ENCODE results near the gene TBL3. TPM values are rescaled to one million over a fixed set of nuclear protein-coding genes. Genes with fewer than 3 reads are reported as not detected.

The TBL3 gene
- total RNA-seq, 1 experiment from 2014 or later = 73.4 TPM

DNA sequence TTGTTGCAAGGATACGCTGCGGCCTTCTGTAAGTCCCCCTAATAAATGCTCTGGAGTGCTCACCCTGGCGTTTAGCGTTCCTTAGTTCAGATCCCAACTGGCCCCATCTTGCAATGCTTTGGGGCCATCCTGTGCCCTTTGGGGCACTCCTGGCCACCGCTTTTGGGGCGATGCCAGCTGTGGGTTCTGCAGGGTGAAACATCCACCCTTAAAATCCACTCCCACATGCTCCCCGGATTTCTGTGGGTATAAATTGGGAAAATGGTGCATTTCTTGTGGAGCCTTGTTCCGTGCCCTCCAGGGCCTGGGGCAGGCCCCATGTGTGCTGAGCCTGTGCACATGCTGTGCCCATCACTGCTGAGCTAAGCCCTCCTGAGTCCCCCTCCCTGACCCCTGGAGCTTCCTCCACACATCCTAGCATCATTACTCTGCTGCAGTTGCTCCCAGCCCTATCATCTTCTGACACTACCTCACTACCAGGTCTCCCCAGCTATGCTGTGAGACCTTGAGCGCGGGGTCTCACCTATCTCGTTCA is 34.8 kb upstream of the TBL3 start:
- no peaks in the 10 kb centered on the region for H3K9me3 Mint-ChIP-seq
- POLR2A ChIA-PET = no interaction called here
- peaks cover 12% of the 10 kb centered on the region for H3K36me3 Mint-ChIP-seq
- H3K27me3 Mint-ChIP-seq (ENCODE audit: low read depth) = peaks cover under 1% of the 10 kb centered on the region; the same call in 1 of the 2 replicates
- no peak for ATAC-seq
- CTCF ChIA-PET = no interaction called here
- H3K4me3 Mint-ChIP-seq = no peak overlapping the region
- H3K27ac Mint-ChIP-seq = no peak overlapping the region
- no peak for DNase-seq (ENCODE audit: low spot score)
- peaks cover 9% of the 10 kb centered on the region for H3K4me1 Mint-ChIP-seq
- TF ChIP-seq TCF7 (CRISPR knock-in tag; IDR thresholded peaks at IDR 0.05; ENCODE audit: low read depth) = no peak
- TF ChIP-seq, protein P1, sequence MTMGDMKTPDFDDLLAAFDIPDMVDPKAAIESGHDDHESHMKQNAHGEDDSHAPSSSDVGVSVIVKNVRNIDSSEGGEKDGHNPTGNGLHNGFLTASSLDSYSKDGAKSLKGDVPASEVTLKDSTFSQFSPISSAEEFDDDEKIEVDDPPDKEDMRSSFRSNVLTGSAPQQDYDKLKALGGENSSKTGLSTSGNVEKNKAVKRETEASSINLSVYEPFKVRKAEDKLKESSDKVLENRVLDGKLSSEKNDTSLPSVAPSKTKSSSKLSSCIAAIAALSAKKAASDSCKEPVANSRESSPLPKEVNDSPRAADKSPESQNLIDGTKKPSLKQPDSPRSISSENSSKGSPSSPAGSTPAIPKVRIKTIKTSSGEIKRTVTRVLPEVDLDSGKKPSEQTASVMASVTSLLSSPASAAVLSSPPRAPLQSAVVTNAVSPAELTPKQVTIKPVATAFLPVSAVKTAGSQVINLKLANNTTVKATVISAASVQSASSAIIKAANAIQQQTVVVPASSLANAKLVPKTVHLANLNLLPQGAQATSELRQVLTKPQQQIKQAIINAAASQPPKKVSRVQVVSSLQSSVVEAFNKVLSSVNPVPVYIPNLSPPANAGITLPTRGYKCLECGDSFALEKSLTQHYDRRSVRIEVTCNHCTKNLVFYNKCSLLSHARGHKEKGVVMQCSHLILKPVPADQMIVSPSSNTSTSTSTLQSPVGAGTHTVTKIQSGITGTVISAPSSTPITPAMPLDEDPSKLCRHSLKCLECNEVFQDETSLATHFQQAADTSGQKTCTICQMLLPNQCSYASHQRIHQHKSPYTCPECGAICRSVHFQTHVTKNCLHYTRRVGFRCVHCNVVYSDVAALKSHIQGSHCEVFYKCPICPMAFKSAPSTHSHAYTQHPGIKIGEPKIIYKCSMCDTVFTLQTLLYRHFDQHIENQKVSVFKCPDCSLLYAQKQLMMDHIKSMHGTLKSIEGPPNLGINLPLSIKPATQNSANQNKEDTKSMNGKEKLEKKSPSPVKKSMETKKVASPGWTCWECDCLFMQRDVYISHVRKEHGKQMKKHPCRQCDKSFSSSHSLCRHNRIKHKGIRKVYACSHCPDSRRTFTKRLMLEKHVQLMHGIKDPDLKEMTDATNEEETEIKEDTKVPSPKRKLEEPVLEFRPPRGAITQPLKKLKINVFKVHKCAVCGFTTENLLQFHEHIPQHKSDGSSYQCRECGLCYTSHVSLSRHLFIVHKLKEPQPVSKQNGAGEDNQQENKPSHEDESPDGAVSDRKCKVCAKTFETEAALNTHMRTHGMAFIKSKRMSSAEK (CRISPR knock-in tag; IDR thresholded peaks at IDR 0.05; ENCODE audit: borderline replicate concordance) = no peak
- TF ChIP-seq, protein P2, sequence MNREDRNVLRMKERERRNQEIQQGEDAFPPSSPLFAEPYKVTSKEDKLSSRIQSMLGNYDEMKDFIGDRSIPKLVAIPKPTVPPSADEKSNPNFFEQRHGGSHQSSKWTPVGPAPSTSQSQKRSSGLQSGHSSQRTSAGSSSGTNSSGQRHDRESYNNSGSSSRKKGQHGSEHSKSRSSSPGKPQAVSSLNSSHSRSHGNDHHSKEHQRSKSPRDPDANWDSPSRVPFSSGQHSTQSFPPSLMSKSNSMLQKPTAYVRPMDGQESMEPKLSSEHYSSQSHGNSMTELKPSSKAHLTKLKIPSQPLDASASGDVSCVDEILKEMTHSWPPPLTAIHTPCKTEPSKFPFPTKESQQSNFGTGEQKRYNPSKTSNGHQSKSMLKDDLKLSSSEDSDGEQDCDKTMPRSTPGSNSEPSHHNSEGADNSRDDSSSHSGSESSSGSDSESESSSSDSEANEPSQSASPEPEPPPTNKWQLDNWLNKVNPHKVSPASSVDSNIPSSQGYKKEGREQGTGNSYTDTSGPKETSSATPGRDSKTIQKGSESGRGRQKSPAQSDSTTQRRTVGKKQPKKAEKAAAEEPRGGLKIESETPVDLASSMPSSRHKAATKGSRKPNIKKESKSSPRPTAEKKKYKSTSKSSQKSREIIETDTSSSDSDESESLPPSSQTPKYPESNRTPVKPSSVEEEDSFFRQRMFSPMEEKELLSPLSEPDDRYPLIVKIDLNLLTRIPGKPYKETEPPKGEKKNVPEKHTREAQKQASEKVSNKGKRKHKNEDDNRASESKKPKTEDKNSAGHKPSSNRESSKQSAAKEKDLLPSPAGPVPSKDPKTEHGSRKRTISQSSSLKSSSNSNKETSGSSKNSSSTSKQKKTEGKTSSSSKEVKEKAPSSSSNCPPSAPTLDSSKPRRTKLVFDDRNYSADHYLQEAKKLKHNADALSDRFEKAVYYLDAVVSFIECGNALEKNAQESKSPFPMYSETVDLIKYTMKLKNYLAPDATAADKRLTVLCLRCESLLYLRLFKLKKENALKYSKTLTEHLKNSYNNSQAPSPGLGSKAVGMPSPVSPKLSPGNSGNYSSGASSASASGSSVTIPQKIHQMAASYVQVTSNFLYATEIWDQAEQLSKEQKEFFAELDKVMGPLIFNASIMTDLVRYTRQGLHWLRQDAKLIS (CRISPR knock-in tag; IDR thresholded peaks at IDR 0.05; ENCODE audit: borderline replicate concordance) = no peak
- no peak for TF ChIP-seq ATF1 (CRISPR knock-in tag; IDR thresholded peaks at IDR 0.05)
- no peak for TF ChIP-seq HMGA2 (CRISPR knock-in tag; IDR thresholded peaks at IDR 0.05)
- TF ChIP-seq, protein P3, sequence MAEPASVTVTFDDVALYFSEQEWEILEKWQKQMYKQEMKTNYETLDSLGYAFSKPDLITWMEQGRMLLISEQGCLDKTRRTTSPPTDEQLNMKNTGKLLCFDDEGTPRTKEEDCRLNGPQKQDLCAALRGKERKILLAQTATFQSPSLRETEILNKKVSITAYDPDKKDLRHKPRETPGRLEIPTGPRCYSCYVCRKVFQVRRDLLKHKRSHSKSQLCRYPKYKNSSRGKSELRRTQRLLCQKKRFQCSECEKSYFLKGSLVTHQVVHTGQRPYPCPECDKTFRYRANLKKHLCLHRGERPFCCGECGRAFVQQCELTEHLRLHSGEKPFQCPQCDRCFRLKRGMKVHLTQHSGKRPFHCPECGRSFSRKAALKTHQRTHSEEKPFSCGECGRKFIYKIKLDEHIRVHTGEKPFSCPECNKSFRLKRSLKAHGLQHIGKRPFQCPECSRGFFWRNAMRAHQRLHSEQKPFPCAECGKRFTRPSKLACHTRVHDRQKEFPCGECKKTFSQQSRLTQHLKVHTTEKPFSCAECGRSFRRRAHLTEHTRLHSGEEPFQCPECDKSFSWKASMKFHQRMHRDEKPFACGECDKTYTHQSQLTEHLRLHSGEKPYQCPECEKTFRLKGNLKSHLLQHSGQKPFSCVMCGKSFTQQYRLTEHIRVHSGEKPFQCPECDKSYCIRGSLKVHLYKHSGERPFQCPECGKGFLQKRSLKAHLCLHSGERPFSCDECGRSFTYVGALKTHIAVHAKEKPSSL (CRISPR knock-in tag; conservative IDR thresholded peaks at IDR 0.05) = no peak
- TF ChIP-seq, protein P4, sequence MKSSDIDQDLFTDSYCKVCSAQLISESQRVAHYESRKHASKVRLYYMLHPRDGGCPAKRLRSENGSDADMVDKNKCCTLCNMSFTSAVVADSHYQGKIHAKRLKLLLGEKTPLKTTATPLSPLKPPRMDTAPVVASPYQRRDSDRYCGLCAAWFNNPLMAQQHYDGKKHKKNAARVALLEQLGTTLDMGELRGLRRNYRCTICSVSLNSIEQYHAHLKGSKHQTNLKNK (CRISPR knock-in tag; IDR thresholded peaks at IDR 0.05) = no peak
- TF ChIP-seq, protein P5, sequence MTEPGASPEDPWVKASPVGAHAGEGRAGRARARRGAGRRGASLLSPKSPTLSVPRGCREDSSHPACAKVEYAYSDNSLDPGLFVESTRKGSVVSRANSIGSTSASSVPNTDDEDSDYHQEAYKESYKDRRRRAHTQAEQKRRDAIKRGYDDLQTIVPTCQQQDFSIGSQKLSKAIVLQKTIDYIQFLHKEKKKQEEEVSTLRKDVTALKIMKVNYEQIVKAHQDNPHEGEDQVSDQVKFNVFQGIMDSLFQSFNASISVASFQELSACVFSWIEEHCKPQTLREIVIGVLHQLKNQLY (CRISPR knock-in tag; IDR thresholded peaks at IDR 0.05) = no peak
- TF ChIP-seq, protein P6, sequence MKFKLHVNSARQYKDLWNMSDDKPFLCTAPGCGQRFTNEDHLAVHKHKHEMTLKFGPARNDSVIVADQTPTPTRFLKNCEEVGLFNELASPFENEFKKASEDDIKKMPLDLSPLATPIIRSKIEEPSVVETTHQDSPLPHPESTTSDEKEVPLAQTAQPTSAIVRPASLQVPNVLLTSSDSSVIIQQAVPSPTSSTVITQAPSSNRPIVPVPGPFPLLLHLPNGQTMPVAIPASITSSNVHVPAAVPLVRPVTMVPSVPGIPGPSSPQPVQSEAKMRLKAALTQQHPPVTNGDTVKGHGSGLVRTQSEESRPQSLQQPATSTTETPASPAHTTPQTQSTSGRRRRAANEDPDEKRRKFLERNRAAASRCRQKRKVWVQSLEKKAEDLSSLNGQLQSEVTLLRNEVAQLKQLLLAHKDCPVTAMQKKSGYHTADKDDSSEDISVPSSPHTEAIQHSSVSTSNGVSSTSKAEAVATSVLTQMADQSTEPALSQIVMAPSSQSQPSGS (CRISPR knock-in tag; IDR thresholded peaks at IDR 0.05; ENCODE audit: borderline replicate concordance, low read depth) = no peak
- no peak for TF ChIP-seq NFE2L1 (CRISPR knock-in tag; IDR thresholded peaks at IDR 0.05)
- no peak for TF ChIP-seq ZNF263 (CRISPR knock-in tag; IDR thresholded peaks at IDR 0.05; ENCODE audit: low read depth)
- TF ChIP-seq IRF2 (CRISPR knock-in tag; IDR thresholded peaks at IDR 0.05; ENCODE audit: borderline replicate concordance, low read depth) = no peak
- TF ChIP-seq KAT7 (CRISPR knock-in tag; IDR thresholded peaks at IDR 0.05; ENCODE audit: borderline replicate concordance) = no peak
